Esophagus muscularis mucosa (tissue), 4 donors: ENCODE measurements around the gene PPP2R5D.

Experiments used
- EP300 ChIP-seq: sonication (generic); formaldehyde crosslinking; IDR thresholded peaks from one replicate; pipeline ENCODE4 v1.6.1; 2017; ENCODE audit warnings: antibody characterized with exemption
- POLR2A ChIP-seq: fragments of 450-650 bp; IDR thresholded peaks from one replicate; pipeline ENCODE4 v1.6.1; 2017; ENCODE audit warnings: antibody characterized with exemption, moderate library complexity, mild to moderate bottlenecking, low read depth
- POLR2AphosphoS5 ChIP-seq, 2 donors: sonication (generic); formaldehyde crosslinking; IDR thresholded peaks; one replicate each; pipeline ENCODE4 v1.6.1; 2017; ENCODE audit warnings: antibody characterized with exemption in 2 of 2
- TF ChIP-seq, protein P1 (sequence below), 3 experiments: fragments of 200-600 bp in 2 of 3; fragments of 450-650 bp in 1 of 3; sonication (generic) in 2 of 3; IDR thresholded peaks; one replicate each; pipeline ENCODE4 v1.5.1; 2017 to 2019; ENCODE audit warnings: antibody characterized with exemption in 3 of 3, mild to moderate bottlenecking in 2 of 3, moderate library complexity in 1 of 3

DNA sequence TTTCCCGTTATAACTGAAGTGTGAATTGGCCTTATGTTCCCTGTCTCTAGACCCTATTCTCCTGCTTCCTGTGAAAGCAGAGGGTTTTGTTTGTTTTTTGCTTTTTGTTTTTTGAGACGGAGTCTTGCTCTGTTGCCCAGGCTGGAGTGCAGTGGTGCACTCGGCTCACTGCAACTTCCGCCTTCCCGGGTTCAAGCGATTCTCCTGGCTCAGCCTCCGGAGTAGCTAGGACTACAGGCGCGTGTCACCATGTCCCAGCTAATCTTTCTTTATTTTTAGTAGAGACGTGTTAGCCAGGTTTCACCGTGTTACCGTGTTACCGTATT is 24.5 kb upstream of the PPP2R5D start:
- TF ChIP-seq, protein P1, sequence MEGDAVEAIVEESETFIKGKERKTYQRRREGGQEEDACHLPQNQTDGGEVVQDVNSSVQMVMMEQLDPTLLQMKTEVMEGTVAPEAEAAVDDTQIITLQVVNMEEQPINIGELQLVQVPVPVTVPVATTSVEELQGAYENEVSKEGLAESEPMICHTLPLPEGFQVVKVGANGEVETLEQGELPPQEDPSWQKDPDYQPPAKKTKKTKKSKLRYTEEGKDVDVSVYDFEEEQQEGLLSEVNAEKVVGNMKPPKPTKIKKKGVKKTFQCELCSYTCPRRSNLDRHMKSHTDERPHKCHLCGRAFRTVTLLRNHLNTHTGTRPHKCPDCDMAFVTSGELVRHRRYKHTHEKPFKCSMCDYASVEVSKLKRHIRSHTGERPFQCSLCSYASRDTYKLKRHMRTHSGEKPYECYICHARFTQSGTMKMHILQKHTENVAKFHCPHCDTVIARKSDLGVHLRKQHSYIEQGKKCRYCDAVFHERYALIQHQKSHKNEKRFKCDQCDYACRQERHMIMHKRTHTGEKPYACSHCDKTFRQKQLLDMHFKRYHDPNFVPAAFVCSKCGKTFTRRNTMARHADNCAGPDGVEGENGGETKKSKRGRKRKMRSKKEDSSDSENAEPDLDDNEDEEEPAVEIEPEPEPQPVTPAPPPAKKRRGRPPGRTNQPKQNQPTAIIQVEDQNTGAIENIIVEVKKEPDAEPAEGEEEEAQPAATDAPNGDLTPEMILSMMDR (IDR thresholded peaks at IDR 0.05) = no peak
- no peak for TF ChIP-seq POLR2A
- no peak for TF ChIP-seq POLR2AphosphoS5 (IDR thresholded peaks at IDR 0.05)
- no peak for TF ChIP-seq EP300
